Measurements from ENCODE around the gene FFAR3. TPM values are rescaled to one million over a fixed set of nuclear protein-coding genes. Genes with fewer than 3 reads are reported as not detected.

The FFAR3 gene
- total and polyA plus RNA-seq, 2 of the 8 experiments (the other 6 are each of a cell fraction or from before 2014, with no cell fraction given): not detected

DNA sequence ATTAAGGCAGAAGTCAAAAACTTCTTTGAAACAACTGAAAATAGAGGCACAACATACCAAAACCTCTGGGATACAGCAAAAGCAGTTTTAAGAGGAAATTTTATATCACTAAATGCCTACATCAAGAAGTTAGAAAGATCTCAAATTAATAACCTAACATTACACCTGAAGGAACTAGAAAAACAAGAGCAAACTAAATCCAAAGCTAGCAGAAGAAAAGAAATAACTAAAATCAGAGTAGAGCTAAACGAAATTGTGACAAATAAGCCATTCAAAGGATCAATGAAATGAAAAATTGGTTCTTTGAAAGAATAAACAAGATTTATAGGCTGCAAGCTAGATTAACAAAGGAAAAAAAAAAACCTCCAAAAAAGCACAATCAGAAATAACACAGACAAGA, 10.1 kb downstream of the FFAR3 start:
- TF ChIP-seq RFX5 (IDR thresholded peaks at IDR 0.05; ENCODE audit: borderline replicate concordance, low read depth, low read length): no peak
- TF ChIP-seq SIN3A (conservative IDR thresholded peaks at IDR 0.05 in 1 of 2, IDR thresholded peaks at IDR 0.05 in 1 of 2; ENCODE audit: low read depth in 1 of 2, low read length in 2 of 2): no peak
- no peak for TF ChIP-seq POU5F1 (IDR thresholded peaks at IDR 0.05; ENCODE audit: low read depth, low read length)
- TF ChIP-seq RNF2 (IDR thresholded peaks at IDR 0.05; ENCODE audit: borderline replicate concordance, low read depth, low read length, missing control alignments, poor library complexity, severe bottlenecking): no peak
- TF ChIP-seq HDAC2 (IDR thresholded peaks at IDR 0.05; ENCODE audit: borderline replicate concordance in 1 of 2, low read depth in 2 of 2, low read length in 2 of 2): no peak
- no peak for TF ChIP-seq JUND (IDR thresholded peaks at IDR 0.05; ENCODE audit: low read length)
- TF ChIP-seq BCL11A (IDR thresholded peaks at IDR 0.05; ENCODE audit: low read depth in 2 of 2, low read length in 2 of 2): no peak
- TF ChIP-seq CEBPB (IDR thresholded peaks at IDR 0.05; ENCODE audit: low read depth, low read length): no peak
- TF ChIP-seq ZNF274 (IDR thresholded peaks at IDR 0.05; ENCODE audit: borderline replicate concordance, extremely low read depth, low read length): no peak
- no peak for TF ChIP-seq RXRA (IDR thresholded peaks at IDR 0.05; ENCODE audit: insufficient read depth, low read depth, low read length)
- TF ChIP-seq SRF (IDR thresholded peaks at IDR 0.05; ENCODE audit: low read depth, low read length): no peak
- H4K8ac ChIP-seq (ENCODE audit: extremely low read depth, insufficient read depth, low read length): no peak overlapping the region
- H2BK5ac ChIP-seq (ENCODE audit: low read depth, low read length): no peak overlapping the region
- FAIRE-seq (no peak), DNase-seq (ENCODE audit: low read depth in 1 of 2, low spot score in 2 of 2) (no peak)
- no peak overlapping the region for H3K18ac ChIP-seq (ENCODE audit: extremely low read depth, low read length)
- H3K9me3 ChIP-seq (ENCODE audit: insufficient read depth in 2 of 2, low read depth in 1 of 2, low read length in 1 of 2): no peaks in the 10 kb centered on the region
- no peak overlapping the region for H3K9ac ChIP-seq (replicated peaks in 1 of 4; ENCODE audit: extremely low read depth in 1 of 4, low read depth in 3 of 4, low read length in 3 of 4)
- no peak overlapping the region for H2BK15ac ChIP-seq (ENCODE audit: low read length)
- ChIA-PET CTCF (ENCODE audit: partially characterized antibody) (no interaction called here), POLR2A (ENCODE audit: partially characterized antibody) (no interaction called here)
- no peak overlapping the region for H4K91ac ChIP-seq (replicated peaks; ENCODE audit: insufficient read length, low read length)
- H3K4me2 ChIP-seq (ENCODE audit: insufficient read depth in 1 of 2, low read depth in 2 of 2, low read length in 2 of 2): no peak overlapping the region
- H3K4me1 ChIP-seq (replicated peaks in 1 of 4; ENCODE audit: control insufficient read depth in 3 of 4, insufficient read depth in 4 of 4, low read length in 3 of 4): no peaks in the 10 kb centered on the region
- no peak overlapping the region for H3K4me3 ChIP-seq (ENCODE audit: extremely low read depth in 1 of 4, insufficient read depth in 2 of 4, low read depth in 3 of 4, low read length in 4 of 4)
- H3K27me3 ChIP-seq (replicated peaks in 1 of 4; ENCODE audit: control insufficient read depth in 3 of 4, extremely low read depth in 1 of 4, insufficient read depth in 3 of 4, low read length in 3 of 4): no peaks in the 10 kb centered on the region
- no peak overlapping the region for H2BK20ac ChIP-seq (ENCODE audit: low read length)
- no CpG with 5 or more reads among the region's 1 CpG for WGBS, 2 experiments (ENCODE audit: extremely low coverage in 1 of 2, insufficient coverage in 1 of 2, insufficient read length in 1 of 2, insufficient replicate concordance in 2 of 2, low coverage in 1 of 2, low lambda C conversion rate in 2 of 2, missing lambda C conversion rate in 1 of 2)
- no peaks in the 10 kb centered on the region for H4K20me1 ChIP-seq (replicated peaks in 1 of 2; ENCODE audit: control insufficient read depth in 1 of 2, insufficient read depth in 2 of 2, low read length in 2 of 2)
- H3K36me3 ChIP-seq (ENCODE audit: control insufficient read depth in 2 of 4, insufficient read depth in 4 of 4, low read length in 3 of 4): no peaks in the 10 kb centered on the region
- no peaks in the 10 kb centered on the region for H3K79me1 ChIP-seq (ENCODE audit: low read depth, low read length)
- H3K4ac ChIP-seq (replicated peaks; ENCODE audit: insufficient read length, low read depth, low read length): no peak overlapping the region
- H2AK5ac ChIP-seq (ENCODE audit: low read depth, low read length): no peak overlapping the region
- no peak overlapping the region for H3K27ac ChIP-seq (ENCODE audit: low read depth, low read length)
- no peak overlapping the region for H2BK12ac ChIP-seq (ENCODE audit: low read depth, low read length)
- no peaks in the 10 kb centered on the region for H3K79me2 ChIP-seq (ENCODE audit: control insufficient read depth in 1 of 2, insufficient read depth in 2 of 2, low read length in 2 of 2)
- no peak overlapping the region for H3K23ac ChIP-seq (ENCODE audit: insufficient read length)
- H2BK120ac ChIP-seq (replicated peaks; ENCODE audit: low read depth, low read length): no peak overlapping the region
- no peak overlapping the region for H2AFZ ChIP-seq (ENCODE audit: low read length)
- H3K14ac ChIP-seq (ENCODE audit: insufficient read length): no peak overlapping the region
- no peak overlapping the region for H4K5ac ChIP-seq (ENCODE audit: insufficient read length, low read depth, low read length)
- H3K56ac ChIP-seq (replicated peaks; ENCODE audit: insufficient read length, low read depth, low read length): no peak overlapping the region
- H3K23me2 ChIP-seq (ENCODE audit: low read depth, low read length): no peaks in the 10 kb centered on the region

Measured in H1 (cell line).